Astrocyte (in vitro differentiated cells and primary cell): ENCODE measurements around the gene TTYH2. TPM values are rescaled to one million over a fixed set of nuclear protein-coding genes. Genes with fewer than 3 reads are reported as not detected.

ENCODE experiments used
- DNase-seq: peaks from one replicate; pipeline ENCODE4 v3.0.0-alpha.2; 2010; ENCODE audit warnings: low read depth
- FAIRE-seq: peaks from 2 replicates; lab custom pipeline; 2011; peaks lifted over from hg19 to GRCh38; lab: Jason Lieb, UNC
- H2AFZ ChIP-seq: 2 replicates; pipeline ENCODE4 v1.6.0; 2012; ENCODE audit warnings: low read depth, low read length, inconsistent platforms
- H3K27ac ChIP-seq: 2 replicates; pipeline ENCODE4 v1.5.1; 2011; ENCODE audit warnings: low read depth, low read length, inconsistent platforms
- H3K27me3 ChIP-seq: 2 replicates; pipeline ENCODE4 v1.6.0; 2011; ENCODE audit warnings: low read length, inconsistent platforms; ENCODE audit not compliant: insufficient read depth
- H3K36me3 ChIP-seq: 2 replicates; pipeline ENCODE4 v1.5.1; 2011; ENCODE audit warnings: low read length, inconsistent platforms; ENCODE audit not compliant: insufficient read depth
- H3K4me1 ChIP-seq: 2 replicates; pipeline ENCODE4 v1.5.1; 2011; ENCODE audit warnings: low read length, inconsistent platforms; ENCODE audit not compliant: insufficient read depth
- H3K4me2 ChIP-seq: 2 replicates; pipeline ENCODE4 v1.6.0; 2012; ENCODE audit warnings: low read length, inconsistent platforms
- H3K4me3 ChIP-seq: 2 replicates; pipeline ENCODE4 v1.5.1; 2011; ENCODE audit warnings: low read depth, mild to moderate bottlenecking, low read length, inconsistent platforms; ENCODE audit not compliant: insufficient read depth
- H3K79me2 ChIP-seq: 2 replicates; pipeline ENCODE4 v1.6.0; 2012; ENCODE audit warnings: mild to moderate bottlenecking, low read length, inconsistent platforms; ENCODE audit not compliant: insufficient read depth
- H3K9ac ChIP-seq: 2 replicates; pipeline ENCODE4 v1.6.0; 2012; ENCODE audit warnings: mild to moderate bottlenecking, low read length, inconsistent platforms
- H3K9me3 ChIP-seq: 2 replicates; pipeline ENCODE4 v1.5.1; 2012; ENCODE audit warnings: low read depth, mild to moderate bottlenecking, low read length, inconsistent platforms; ENCODE audit not compliant: insufficient read depth
- H4K20me1 ChIP-seq: 2 replicates; pipeline ENCODE4 v1.6.0; 2012; ENCODE audit warnings: low read length, inconsistent platforms; ENCODE audit not compliant: insufficient read depth
- H3K27ac Mint-ChIP-seq: one replicate; pipeline ENCODE4 v1.8.0; 2021; ENCODE audit warnings: mild to moderate bottlenecking, mixed read lengths; ENCODE audit not compliant: unreplicated experiment
- H3K27me3 Mint-ChIP-seq: one replicate; pipeline ENCODE4 v1.8.0; 2021; ENCODE audit warnings: low read depth, mixed read lengths; ENCODE audit not compliant: unreplicated experiment
- H3K36me3 Mint-ChIP-seq: one replicate; pipeline ENCODE4 v1.8.0; 2021; ENCODE audit warnings: low read depth, mixed read lengths; ENCODE audit not compliant: unreplicated experiment
- H3K4me1 Mint-ChIP-seq: one replicate; pipeline ENCODE4 v1.8.0; 2021; ENCODE audit warnings: low read depth, mixed read lengths; ENCODE audit not compliant: unreplicated experiment
- H3K4me3 Mint-ChIP-seq: one replicate; pipeline ENCODE4 v1.8.0; 2021; ENCODE audit warnings: mild to moderate bottlenecking, moderate library complexity, mixed read lengths; ENCODE audit not compliant: unreplicated experiment
- H3K9me3 Mint-ChIP-seq: one replicate; pipeline ENCODE4 v1.8.0; 2021; ENCODE audit warnings: mild to moderate bottlenecking, mixed read lengths; ENCODE audit not compliant: unreplicated experiment
- EZH2 ChIP-seq: IDR thresholded peaks from 2 replicates; pipeline ENCODE4 v1.6.1; 2012; ENCODE audit warnings: mild to moderate bottlenecking, low read length, inconsistent platforms; ENCODE audit not compliant: insufficient read depth
- total RNA-seq: library from RNA; stranded (reverse); gene quantifications from 2 replicates; pipeline ENCODE4 v1.2.1, GENCODE V29; 2021
- TF ChIP-seq, protein P1 (sequence below): IDR thresholded peaks from 2 replicates; pipeline ENCODE4 v1.5.1; 2011; ENCODE audit warnings: low read depth, mild to moderate bottlenecking, inconsistent platforms, low read length, moderate library complexity; ENCODE audit not compliant: insufficient read depth

Gene TTYH2
- total RNA-seq, 1 donor from 2014 or later, result 8.0 TPM

DNA sequence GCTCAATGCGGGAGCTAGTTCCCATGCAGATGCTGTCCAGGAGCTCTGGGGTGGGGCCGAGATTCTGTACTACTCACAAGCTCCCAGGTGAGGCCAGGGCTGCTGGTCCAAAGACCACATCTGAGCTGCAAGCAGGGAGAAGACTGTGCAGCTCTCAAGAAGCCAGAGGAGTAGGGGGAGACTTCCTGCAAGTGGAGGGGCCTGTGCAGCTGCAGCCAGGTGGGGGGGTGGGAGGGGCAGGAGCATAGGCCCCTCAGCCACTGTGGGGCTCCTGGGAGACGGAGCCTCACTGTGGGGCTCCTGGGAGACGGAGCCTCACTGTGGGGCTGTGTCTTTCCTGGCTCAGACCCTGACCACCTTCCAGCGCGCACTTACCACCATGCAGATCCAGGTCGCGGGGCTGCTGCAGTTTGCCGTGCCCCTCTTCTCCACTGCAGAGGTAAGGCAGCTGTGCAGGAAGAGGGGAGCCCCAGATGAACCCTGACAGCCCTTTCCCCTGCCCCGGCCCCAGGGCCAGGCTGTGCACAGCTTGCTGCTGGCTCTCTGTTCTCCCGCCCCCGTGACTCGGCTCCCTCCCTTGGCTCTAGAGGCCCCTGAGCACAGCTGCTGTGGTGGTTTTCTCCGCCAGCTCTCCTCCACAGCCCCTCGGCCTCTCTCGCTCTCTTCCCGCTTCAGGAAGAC, 36.4 kb downstream of the TTYH2 start:
- DNase-seq (no peak), FAIRE-seq (no peak)
- Histone ChIP-seq H3K9me3 (no peaks in the 10 kb centered on the region), H3K9ac (no peak overlapping the region), H3K4me2 (no peak overlapping the region), H3K27me3 (no peaks in the 10 kb centered on the region), H2AFZ (no peak overlapping the region), H3K4me3 (no peak overlapping the region), H3K36me3 (no peaks in the 10 kb centered on the region), H3K79me2 (no peaks in the 10 kb centered on the region), H3K27ac (no peak overlapping the region), H3K4me1 (no peaks in the 10 kb centered on the region), H4K20me1 (no peaks in the 10 kb centered on the region)
- Mint-ChIP-seq H3K9me3 (peaks cover 5% of the 10 kb centered on the region), H3K27ac (no peak overlapping the region), H3K4me1 (peaks cover 3% of the 10 kb centered on the region), H3K36me3 (peaks cover 13% of the 10 kb centered on the region), H3K4me3 (no peak overlapping the region), H3K27me3 (peaks cover 18% of the 10 kb centered on the region)
- TF ChIP-seq, protein P1, sequence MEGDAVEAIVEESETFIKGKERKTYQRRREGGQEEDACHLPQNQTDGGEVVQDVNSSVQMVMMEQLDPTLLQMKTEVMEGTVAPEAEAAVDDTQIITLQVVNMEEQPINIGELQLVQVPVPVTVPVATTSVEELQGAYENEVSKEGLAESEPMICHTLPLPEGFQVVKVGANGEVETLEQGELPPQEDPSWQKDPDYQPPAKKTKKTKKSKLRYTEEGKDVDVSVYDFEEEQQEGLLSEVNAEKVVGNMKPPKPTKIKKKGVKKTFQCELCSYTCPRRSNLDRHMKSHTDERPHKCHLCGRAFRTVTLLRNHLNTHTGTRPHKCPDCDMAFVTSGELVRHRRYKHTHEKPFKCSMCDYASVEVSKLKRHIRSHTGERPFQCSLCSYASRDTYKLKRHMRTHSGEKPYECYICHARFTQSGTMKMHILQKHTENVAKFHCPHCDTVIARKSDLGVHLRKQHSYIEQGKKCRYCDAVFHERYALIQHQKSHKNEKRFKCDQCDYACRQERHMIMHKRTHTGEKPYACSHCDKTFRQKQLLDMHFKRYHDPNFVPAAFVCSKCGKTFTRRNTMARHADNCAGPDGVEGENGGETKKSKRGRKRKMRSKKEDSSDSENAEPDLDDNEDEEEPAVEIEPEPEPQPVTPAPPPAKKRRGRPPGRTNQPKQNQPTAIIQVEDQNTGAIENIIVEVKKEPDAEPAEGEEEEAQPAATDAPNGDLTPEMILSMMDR, result no peak
- TF ChIP-seq EZH2, result no peak

DNA sequence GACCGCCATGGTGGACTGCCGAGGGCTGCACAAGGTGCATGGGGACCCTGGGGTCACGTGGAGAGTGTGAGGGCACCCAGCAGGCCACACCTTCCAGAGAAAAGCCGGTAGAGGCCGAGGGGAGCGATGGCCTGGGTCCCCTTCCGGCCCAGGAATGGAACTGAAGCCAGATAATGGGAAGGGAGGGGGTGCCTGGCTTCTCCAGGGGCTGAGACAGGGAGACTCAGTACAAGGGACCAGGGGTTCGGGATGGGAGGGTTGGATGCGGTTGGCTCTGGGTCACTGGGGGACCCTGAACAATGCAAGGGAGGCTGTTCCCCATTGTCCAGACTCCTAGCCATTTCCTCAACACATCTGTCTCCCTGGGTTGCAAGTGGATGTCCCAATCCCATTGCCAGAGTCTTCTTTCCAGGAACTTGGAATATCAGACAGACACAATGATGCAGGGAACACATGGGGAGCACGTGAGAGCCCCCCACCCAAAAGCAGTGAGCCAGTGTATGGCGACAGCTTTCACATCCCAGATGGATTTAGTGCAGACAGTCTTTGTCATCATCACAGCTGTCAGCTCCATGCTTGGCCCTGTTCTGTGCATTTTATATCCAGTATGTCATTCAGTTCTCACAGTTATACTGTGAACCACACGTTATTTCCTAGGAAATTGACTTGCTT, 37.1 kb downstream of the TTYH2 start:
- Histone ChIP-seq H3K36me3 (no peaks in the 10 kb centered on the region), H3K27ac (no peak overlapping the region), H3K4me3 (no peak overlapping the region), H3K9ac (no peak overlapping the region), H3K9me3 (no peaks in the 10 kb centered on the region), H3K4me2 (no peak overlapping the region), H2AFZ (no peak overlapping the region), H3K79me2 (no peaks in the 10 kb centered on the region), H3K4me1 (no peaks in the 10 kb centered on the region), H3K27me3 (no peaks in the 10 kb centered on the region), H4K20me1 (no peaks in the 10 kb centered on the region)
- Mint-ChIP-seq H3K27me3 (peaks cover 14% of the 10 kb centered on the region), H3K36me3 (peaks cover 13% of the 10 kb centered on the region), H3K9me3 (peaks cover 5% of the 10 kb centered on the region), H3K27ac (no peak overlapping the region), H3K4me1 (peaks cover 2% of the 10 kb centered on the region), H3K4me3 (no peak overlapping the region)
- FAIRE-seq (no peak), DNase-seq (no peak)
- TF ChIP-seq, protein P1, result no peak
- TF ChIP-seq EZH2, result no peak

DNA sequence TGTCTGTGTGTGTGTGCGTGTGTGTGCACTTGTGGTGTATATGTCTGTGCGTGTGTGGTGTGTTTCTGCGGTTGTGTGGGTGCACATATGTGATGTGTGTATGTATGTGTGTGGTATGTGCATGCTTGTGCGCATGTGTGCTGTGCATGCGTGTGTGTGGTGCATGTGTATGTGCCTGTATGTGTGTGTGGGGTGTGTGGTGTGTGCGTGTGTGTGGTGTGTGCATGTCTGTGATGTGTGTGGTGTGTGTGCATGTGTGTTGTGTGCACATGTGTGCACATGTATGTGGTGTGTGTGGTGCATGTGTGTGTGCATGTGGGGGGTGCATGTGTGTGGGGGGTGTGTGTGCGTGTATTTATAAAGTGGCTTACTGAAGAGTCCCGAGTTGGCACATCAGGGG, 37.7 kb downstream of the TTYH2 start:
- H2AFZ ChIP-seq, result no peak overlapping the region
- no peaks in the 10 kb centered on the region for H3K27me3 ChIP-seq
- no peak overlapping the region for H3K4me2 ChIP-seq
- H3K9ac ChIP-seq, result no peak overlapping the region
- no peaks in the 10 kb centered on the region for H3K36me3 ChIP-seq
- no peak for DNase-seq
- Mint-ChIP-seq H3K36me3 (peaks cover 13% of the 10 kb centered on the region), H3K27ac (no peak overlapping the region), H3K27me3 (peaks cover 14% of the 10 kb centered on the region), H3K9me3 (peaks cover 5% of the 10 kb centered on the region), H3K4me3 (no peak overlapping the region), H3K4me1 (no peaks in the 10 kb centered on the region)
- no peak overlapping the region for H3K27ac ChIP-seq
- TF ChIP-seq, protein P1, result no peak
- TF ChIP-seq EZH2, result no peak
- no peaks in the 10 kb centered on the region for H3K79me2 ChIP-seq
- H4K20me1 ChIP-seq, result no peaks in the 10 kb centered on the region
- FAIRE-seq, result no peak
- H3K4me1 ChIP-seq, result no peaks in the 10 kb centered on the region
- H3K9me3 ChIP-seq, result no peaks in the 10 kb centered on the region
- no peak overlapping the region for H3K4me3 ChIP-seq
